Neural cell (in vitro differentiated cells): Measurements from ENCODE around the gene IRX3. TPM values are rescaled to one million over a fixed set of nuclear protein-coding genes. Genes with fewer than 3 reads are reported as not detected.

ENCODE experiments used
- H2AFZ ChIP-seq: fragments of 200-600, 300-800 bp; sonication (generic), shearing (Covaris generic); 2 replicates; pipeline ENCODE4 v1.6.0; 2014; ENCODE audit warnings: low read depth, mild to moderate bottlenecking, antibody characterized with exemption, low read length, moderate library complexity
- H3F3A ChIP-seq: fragments of 200-600 bp; shearing (Covaris generic); 2 replicates; pipeline ENCODE4 v1.6.1; 2016; ENCODE audit warnings: mild to moderate bottlenecking, moderate library complexity, mixed read lengths, antibody characterized with exemption, low read length; ENCODE audit not compliant: insufficient read depth, poor library complexity, severe bottlenecking
- H3K27ac ChIP-seq: fragments of 200-600, 300-800 bp; sonication (generic), shearing (Covaris generic); 2 replicates; pipeline ENCODE4 v1.5.1; 2014; ENCODE audit warnings: mild to moderate bottlenecking, low read length, moderate library complexity
- H3K27me3 ChIP-seq: fragments of 300-800, 200-600 bp; sonication (generic), shearing (Covaris generic); 2 replicates; pipeline ENCODE4 v1.6.0; 2014; ENCODE audit warnings: mild to moderate bottlenecking, low read depth, low read length, moderate library complexity; ENCODE audit not compliant: insufficient read depth
- H3K36me3 ChIP-seq: fragments of 300-800, 200-600 bp; sonication (generic), shearing (Covaris generic); 2 replicates; pipeline ENCODE4 v1.5.1; 2014; ENCODE audit warnings: mild to moderate bottlenecking, antibody characterized with exemption, low read length, moderate library complexity; ENCODE audit not compliant: insufficient read depth
- H3K4me2 ChIP-seq: fragments of 300-800, 200-600 bp; sonication (generic), shearing (Covaris generic); 2 replicates; pipeline ENCODE4 v1.6.0; 2014; ENCODE audit warnings: mild to moderate bottlenecking, low read length
- H3K4me3 ChIP-seq: fragments of 300-800, 200-600 bp; sonication (generic), shearing (Covaris generic); 2 replicates; pipeline ENCODE4 v1.5.1; 2014; ENCODE audit warnings: mild to moderate bottlenecking, low read length, moderate library complexity
- H3K79me2 ChIP-seq: fragments of 200-600 bp; shearing (Covaris generic); replicated peaks from 2 replicates; pipeline ENCODE4 v1.6.0; 2014; ENCODE audit warnings: mild to moderate bottlenecking, low read length, moderate library complexity; ENCODE audit not compliant: insufficient read depth
- H3K9ac ChIP-seq: fragments of 300-800, 200-600 bp; sonication (generic), shearing (Covaris generic); 2 replicates; pipeline ENCODE4 v1.6.1; 2016; ENCODE audit warnings: mild to moderate bottlenecking, low read length, mixed read lengths
- H3K9me2 ChIP-seq: fragments of 200-600 bp; shearing (Covaris generic); 2 replicates; pipeline ENCODE4 v1.6.1; 2016; ENCODE audit warnings: mild to moderate bottlenecking, low read length, mixed read lengths; ENCODE audit not compliant: insufficient read depth
- H3K9me3 ChIP-seq: fragments of 200-600, 300-800 bp; sonication (generic), shearing (Covaris generic); 2 replicates; pipeline ENCODE4 v1.6.1; 2016; ENCODE audit warnings: mild to moderate bottlenecking, mixed run types, low read length, moderate library complexity, mixed read lengths
- H4K20me1 ChIP-seq: fragments of 200-600 bp; shearing (Covaris generic); 2 replicates; pipeline ENCODE4 v1.6.1; 2016; ENCODE audit warnings: mild to moderate bottlenecking, mixed run types; ENCODE audit not compliant: insufficient read depth
- CTCF ChIP-seq: fragments of 450-650 bp; IDR thresholded peaks from 2 replicates; pipeline ENCODE4 v1.5.1; 2014; ENCODE audit warnings: antibody characterized with exemption, mild to moderate bottlenecking, moderate library complexity; ENCODE audit not compliant: poor library complexity, severe bottlenecking
- EP300 ChIP-seq: fragments of 450-650 bp; conservative IDR thresholded peaks from 2 replicates; pipeline ENCODE4 v1.6.1; 2014; ENCODE audit warnings: antibody characterized with exemption, mild to moderate bottlenecking, moderate library complexity; ENCODE audit not compliant: poor library complexity, severe bottlenecking
- EZH2 ChIP-seq: fragments of 200-600, 300-800 bp; shearing (Covaris generic), sonication (generic); IDR thresholded peaks from 2 replicates; pipeline ENCODE4 v1.6.1; 2014; ENCODE audit warnings: antibody characterized with exemption, low read length, borderline replicate concordance, mild to moderate bottlenecking; ENCODE audit not compliant: insufficient read depth, poor library complexity, severe bottlenecking
- MXI1 ChIP-seq: fragments of 450-650 bp; conservative IDR thresholded peaks from 2 replicates; pipeline ENCODE4 v1.6.1; 2014; ENCODE audit warnings: antibody characterized with exemption, mild to moderate bottlenecking; ENCODE audit not compliant: poor library complexity, severe bottlenecking
- POLR2AphosphoS5 ChIP-seq: IDR thresholded peaks from 2 replicates; pipeline ENCODE4 v1.6.1; 2012
- RAD21 ChIP-seq: fragments of 450-650 bp; conservative IDR thresholded peaks from 2 replicates; pipeline ENCODE4 v1.6.1; 2014; ENCODE audit warnings: antibody characterized with exemption, mild to moderate bottlenecking, moderate library complexity
- REST ChIP-seq: IDR thresholded peaks from 2 replicates; pipeline ENCODE4 v1.6.1; 2012; ENCODE audit warnings: borderline replicate concordance
- SMC3 ChIP-seq: fragments of 450-650 bp; conservative IDR thresholded peaks from 2 replicates; pipeline ENCODE4 v1.6.1; 2014; ENCODE audit warnings: antibody characterized with exemption, mild to moderate bottlenecking, moderate library complexity; ENCODE audit not compliant: poor library complexity
- TAF1 ChIP-seq: IDR thresholded peaks from 2 replicates; pipeline ENCODE4 v1.6.1; 2012; ENCODE audit warnings: low read depth
- polyA plus RNA-seq: library from polyadenylated mRNA; depleted of rRNA; stranded (reverse); fragments of >200 nt; gene quantifications from 2 replicates; pipeline ENCODE4 v1.2.3, GENCODE V29; 2014

The IRX3 gene
- polyA plus RNA-seq, 1 donor from 2014 or later: not detected

- no peaks in the 10 kb centered on the region for H3K9me3 ChIP-seq
- H3K27ac ChIP-seq: no peak overlapping the region
- no peak overlapping the region for H2AFZ ChIP-seq
- no peak overlapping the region for H3K4me3 ChIP-seq
- TF ChIP-seq EZH2 (no peak), REST (no peak), TAF1 (no peak), RAD21 (no peak), MXI1 (no peak), CTCF (no peak), SMC3 (no peak), POLR2AphosphoS5 (no peak), EP300 (no peak)
- H3K4me2 ChIP-seq: no peak overlapping the region
- no peaks in the 10 kb centered on the region for H3K79me2 ChIP-seq
- H4K20me1 ChIP-seq: no peaks in the 10 kb centered on the region
- H3K9me2 ChIP-seq: no peaks in the 10 kb centered on the region
- no peaks in the 10 kb centered on the region for H3F3A ChIP-seq
- H3K36me3 ChIP-seq: no peaks in the 10 kb centered on the region
- no peak overlapping the region for H3K9ac ChIP-seq
- H3K27me3 ChIP-seq: peaks cover 58% of the 10 kb centered on the region
Measured at GRCh38 chr16:54273566-54273965, 13.0 kb downstream of the IRX3 start.

- no peaks in the 10 kb centered on the region for H3K9me3 ChIP-seq
- no peak overlapping the region for H2AFZ ChIP-seq
- peaks cover 30% of the 10 kb centered on the region for H3K27me3 ChIP-seq
- H3K4me2 ChIP-seq: no peak overlapping the region
- H3K4me3 ChIP-seq: no peak overlapping the region
- no peaks in the 10 kb centered on the region for H3F3A ChIP-seq
- no peaks in the 10 kb centered on the region for H3K9me2 ChIP-seq
- H3K27ac ChIP-seq: no peak overlapping the region
- H3K79me2 ChIP-seq: no peaks in the 10 kb centered on the region
- H3K9ac ChIP-seq: no peak overlapping the region
- TF ChIP-seq TAF1 (no peak), MXI1 (no peak)
- H4K20me1 ChIP-seq: no peaks in the 10 kb centered on the region
- no peaks in the 10 kb centered on the region for H3K36me3 ChIP-seq
Measured at GRCh38 chr16:54270711-54271110, 15.9 kb downstream of the IRX3 start.

GRCh38 chr16:54269461-54269860 is 17.1 kb downstream of the IRX3 start:
- no peaks in the 10 kb centered on the region for H4K20me1 ChIP-seq
- peaks cover 19% of the 10 kb centered on the region for H3K27me3 ChIP-seq
- no peak for TF ChIP-seq EZH2
- TF ChIP-seq MXI1: no peak
- TF ChIP-seq RAD21: no peak
- no peak for TF ChIP-seq EP300
- H3K9me3 ChIP-seq: no peaks in the 10 kb centered on the region
- no peaks in the 10 kb centered on the region for H3K9me2 ChIP-seq
- no peaks in the 10 kb centered on the region for H3F3A ChIP-seq
- no peak overlapping the region for H3K4me2 ChIP-seq
- H3K36me3 ChIP-seq: no peaks in the 10 kb centered on the region
- no peak overlapping the region for H3K9ac ChIP-seq
- no peaks in the 10 kb centered on the region for H3K79me2 ChIP-seq
- no peak overlapping the region for H3K4me3 ChIP-seq
- no peak overlapping the region for H2AFZ ChIP-seq
- no peak overlapping the region for H3K27ac ChIP-seq
